GM12878 (cell line): ENCODE results near the gene TOP2B. TPM values are rescaled to one million over a fixed set of nuclear protein-coding genes. Genes with fewer than 3 reads are reported as not detected.
A peak's percentile ranks its signal among the peaks of the same experiment; 100 is the strongest.

Experiments used
- ATAC-seq: fragments of 200-7000 bp; cut with Tn5 transposase; 3 replicates; pipeline ENCODE4 v1.9.1; 2020; ENCODE audit warnings: mild to moderate bottlenecking, moderate library complexity
- BruUV-seq: library from RNA; stranded (reverse); fragments of 400-500 nt; replicated peaks from 2 replicates; lab custom pipeline; 2021; lab: Mats Ljungman, UMichigan
- CTCF ChIA-PET: fragments of 300-600 bp; sonication (Branson Sonifier 250); formaldehyde crosslinking; extraction: SDS; loops from one replicate; lab custom pipeline; 2021; ENCODE audit warnings: inconsistent platforms; lab: Yijun Ruan, JAX
- POLR2A ChIA-PET: fragments of 350-600 bp; formaldehyde crosslinking; extraction: SDS; loops from one replicate; lab custom pipeline; 2021; ENCODE audit warnings: inconsistent platforms; lab: Charles Lee
- RAD21 ChIA-PET: fragments of 300-600 bp; sonication (Branson Sonifier 250); formaldehyde crosslinking; loops from one replicate; lab custom pipeline; 2023; ENCODE audit warnings: antibody characterized with exemption; ENCODE audit not compliant: unreplicated experiment; lab: Charles Lee
- SMC1A ChIA-PET: fragments of 300-600 bp; sonication (Branson Sonifier 250); formaldehyde crosslinking; loops from one replicate; lab custom pipeline; 2023; ENCODE audit not compliant: unreplicated experiment, uncharacterized antibody; lab: Charles Lee
- DNase-seq: peaks from one replicate; pipeline ENCODE4 v3.0.0-alpha.2; 2011; ENCODE audit warnings: low read depth, low spot score
- FAIRE-seq: peaks from 3 replicates; lab custom pipeline; 2011; peaks lifted over from hg19 to GRCh38; lab: Jason Lieb, UNC
- H2AFZ ChIP-seq: 2 replicates; pipeline ENCODE4 v1.6.0; 2011; ENCODE audit warnings: low read depth, low read length, control low read depth; ENCODE audit not compliant: control insufficient read depth
- H3K27ac ChIP-seq: 2 replicates; pipeline ENCODE4 v1.5.1; 2011; ENCODE audit warnings: control low read depth; ENCODE audit not compliant: control insufficient read depth, insufficient read depth
- H3K27me3 ChIP-seq, 2 experiments: replicated peaks in 1 of 2; 2 replicates each; pipeline versions ENCODE4 v1.6.0 to v1.6.1; 2011; ENCODE audit warnings: low read length in 1 of 2; ENCODE audit not compliant: control insufficient read depth in 2 of 2, insufficient read depth in 2 of 2
- H3K36me3 ChIP-seq, 2 experiments: 2 replicates each; pipeline ENCODE4 v1.5.1; 2011; ENCODE audit warnings: low read length in 1 of 2; ENCODE audit not compliant: control insufficient read depth in 2 of 2, insufficient read depth in 2 of 2
- H3K4me1 ChIP-seq: 2 replicates; pipeline ENCODE4 v1.6.1; 2011; ENCODE audit warnings: mild to moderate bottlenecking, low read length, moderate library complexity, mixed read lengths; ENCODE audit not compliant: control insufficient read depth, insufficient read depth
- H3K4me2 ChIP-seq: 2 replicates; pipeline ENCODE4 v1.6.0; 2011; ENCODE audit warnings: control low read depth; ENCODE audit not compliant: control insufficient read depth, insufficient read depth
- H3K4me3 ChIP-seq: fragments of 200-600 bp; sonication (generic); 2 replicates; pipeline ENCODE4 v1.5.1; 2016
- H3K79me2 ChIP-seq: 2 replicates; pipeline ENCODE4 v1.6.0; 2011; ENCODE audit warnings: low read length; ENCODE audit not compliant: control insufficient read depth, insufficient read depth
- H3K9ac ChIP-seq: 2 replicates; pipeline ENCODE4 v1.8.0; 2011; ENCODE audit warnings: low read length, control low read depth, mixed read lengths; ENCODE audit not compliant: control insufficient read depth, insufficient read depth
- H3K9me3 ChIP-seq: replicated peaks from 3 replicates; pipeline ENCODE4 v1.5.1; 2011; ENCODE audit warnings: mild to moderate bottlenecking, low read length; ENCODE audit not compliant: control insufficient read depth, insufficient read depth
- H4K20me1 ChIP-seq: 2 replicates; pipeline ENCODE4 v1.6.0; 2011; ENCODE audit not compliant: control insufficient read depth, insufficient read depth
- BRCA1 ChIP-seq: IDR thresholded peaks from 2 replicates; pipeline ENCODE4 v1.6.1; 2011; ENCODE audit warnings: low read depth, low read length, improper control_type of control experiment
- CBX5 ChIP-seq: sonication (generic); IDR thresholded peaks from 2 replicates; pipeline ENCODE4 v1.6.1; 2016; ENCODE audit warnings: low read depth, moderate library complexity, mild to moderate bottlenecking, inconsistent platforms
- CEBPZ ChIP-seq: fragments of 150-350 bp; IDR thresholded peaks from 2 replicates; pipeline ENCODE4 v1.6.1; 2016; ENCODE audit warnings: low read depth, low read length
- EGR1 ChIP-seq, 2 experiments: IDR thresholded peaks; 1 replicate in 1 of 2; 2 replicates in 1 of 2; pipeline ENCODE4 v1.6.1; 2011 to 2012; ENCODE audit warnings: low read depth in 2 of 2, low read length in 2 of 2, borderline replicate concordance in 1 of 2, mild to moderate bottlenecking in 1 of 2, moderate library complexity in 1 of 2
- IKZF1 ChIP-seq: fragments of 450-650 bp; conservative IDR thresholded peaks from 2 replicates; pipeline ENCODE4 v1.6.1; 2017; ENCODE audit warnings: antibody characterized with exemption, mild to moderate bottlenecking
- IKZF2 ChIP-seq, 2 experiments: fragments of 450-650 bp; IDR thresholded peaks; 2 replicates each; pipeline ENCODE4 v1.6.1; 2017; ENCODE audit warnings: mild to moderate bottlenecking in 2 of 2, moderate library complexity in 2 of 2
- LARP7 ChIP-seq: fragments of 450-650 bp; IDR thresholded peaks from 2 replicates; pipeline ENCODE4 v1.6.1; 2017; ENCODE audit warnings: mild to moderate bottlenecking
- MEF2A ChIP-seq: IDR thresholded peaks from 2 replicates; pipeline ENCODE4 v1.6.1; 2011; ENCODE audit warnings: low read depth, mild to moderate bottlenecking, low read length, moderate library complexity; ENCODE audit not compliant: insufficient read depth
- NFXL1 ChIP-seq: fragments of 450-650 bp; IDR thresholded peaks from 2 replicates; pipeline ENCODE4 v1.6.1; 2017; ENCODE audit warnings: antibody characterized with exemption, mild to moderate bottlenecking, borderline replicate concordance
- RAD21 ChIP-seq: IDR thresholded peaks from 2 replicates; pipeline ENCODE4 v1.6.1; 2011; ENCODE audit warnings: mild to moderate bottlenecking, low read depth, low read length, moderate library complexity; ENCODE audit not compliant: insufficient read depth
- RUNX3 ChIP-seq: IDR thresholded peaks from 2 replicates; pipeline ENCODE4 v1.6.1; 2012; ENCODE audit warnings: low read length, inconsistent platforms
- SMAD5 ChIP-seq: IDR thresholded peaks from 2 replicates; pipeline ENCODE4 v1.6.1; 2016; ENCODE audit warnings: antibody characterized with exemption, low read depth
- WGBS: methylation state at CpG from one replicate; pipeline ENCODE4 v1.1.6; 2016; ENCODE audit warnings: low lambda C conversion rate; ENCODE audit not compliant: insufficient replicate concordance, insufficient coverage; ENCODE audit errors: missing lambda C conversion rate; 5-methylcytosine and 5-hydroxymethylcytosine counted together
- in situ Hi-C: fragments of 300-500 bp; cut with MboI; formaldehyde crosslinking; loops from 9 replicates; pipeline ENCODE4 v1.14.3; 2018; ENCODE audit warnings: mixed read lengths
- intact Hi-C: fragments of 100-400 bp; cut with micrococcal nuclease; formaldehyde crosslinking; loops from one replicate; pipeline ENCODE4 v1.14.2; 2022; ENCODE audit not compliant: unreplicated experiment
- polyA plus RNA-seq, 11 experiments: library from polyadenylated mRNA; depleted of rRNA in 4 of 11; unstranded in 6 of 11; stranded (reverse) in 5 of 11; fragments of >200 nt; fragmentation: Nextera tagmentation in 4 of 11; fragmentation: Illumina TruSeq in 1 of 11; extraction: Ambion mirVana in 4 of 11; extraction: Trizol in 1 of 11; gene quantifications; 1 replicate in 1 of 11; 2 replicates in 10 of 11; pipeline versions ENCODE4 v1.2.1 to v1.2.3, GENCODE V29; 2011 to 2016; ENCODE audit warnings: inconsistent platforms in 2 of 11, missing spikeins in 2 of 11, low read depth in 1 of 11
- total RNA-seq, 4 experiments: library from RNA; depleted of rRNA in 3 of 4; stranded (reverse); fragments of >200 nt in 3 of 4; fragmentation: Illumina TruSeq in 1 of 4; extraction: Trizol in 1 of 4; gene quantifications; 2 replicates each; pipeline versions ENCODE4 v1.2.1 to v1.2.3, GENCODE V29; 2013 to 2021
- TF ChIP-seq, protein P1 (sequence below): IDR thresholded peaks from 2 replicates; pipeline ENCODE4 v1.6.1; 2012; ENCODE audit warnings: improper control_type of control experiment, low read depth, low read length; ENCODE audit not compliant: insufficient replicate concordance
- TF ChIP-seq, protein P2 (sequence below): IDR thresholded peaks from 2 replicates; pipeline ENCODE4 v1.6.1; 2012; ENCODE audit warnings: low read depth, low read length, improper control_type of control experiment

The TOP2B gene
- total and polyA plus RNA-seq, 10 of the 15 experiments (the other 5 are each of a cell fraction or from before 2014, with no cell fraction given) = 28.6 to 134 (median 83.4) TPM

- peak; percentile 36; the same call in 1 of the 3 replicates for ATAC-seq
- H3K4me1 ChIP-seq = no peaks in the 10 kb centered on the region
- BruUV-seq = no TSS peak
- POLR2A ChIA-PET = no interaction called here
- no peak overlapping the region for H3K4me2 ChIP-seq
- no peaks in the 10 kb centered on the region for H3K79me2 ChIP-seq
- CTCF ChIA-PET = interaction anchor here (1.6 kb wide), 1 partner anchor 10 kb away, joined by 3 read pairs; no protein-coding TSS in a partner anchor
- H4K20me1 ChIP-seq = no peaks in the 10 kb centered on the region
- DNase-seq = no peak
- no peak overlapping the region for H3K27ac ChIP-seq
- 3% methylated on average over 2 of the region's 2 CpGs for WGBS
- SMC1A ChIA-PET = interaction anchor here (1.4 kb wide), 1 partner anchor 58 kb away, joined by 5 read pairs; no protein-coding TSS in a partner anchor
- no peak for FAIRE-seq
- no peaks in the 10 kb centered on the region; a peak in 1 of 4 replicates for H3K27me3 ChIP-seq
- intact Hi-C loops = no loop called here
- H2AFZ ChIP-seq = no peak overlapping the region
- in situ Hi-C loops = no loop called here
- H3K9me3 ChIP-seq = no peaks in the 10 kb centered on the region
- H3K9ac ChIP-seq = no peak overlapping the region
- H3K36me3 ChIP-seq = no peaks in the 10 kb centered on the region
- no peak overlapping the region for H3K4me3 ChIP-seq
- RAD21 ChIA-PET = interaction anchor here (0.8 kb wide), 1 partner anchor 124 kb away, joined by 5 read pairs; no protein-coding TSS in a partner anchor
- TF ChIP-seq IKZF1 (no peak), SMAD5 (no peak), EGR1 (IDR thresholded peaks at IDR 0.05; ENCODE audit: borderline replicate concordance in 1 of 2, low read depth in 2 of 2, low read length in 2 of 2) (no peak), CBX5 (no peak), BRCA1 (no peak), MEF2A (no peak), RAD21 (no peak), IKZF2 (IDR thresholded peaks at IDR 0.05) (no peak), LARP7 (no peak), NFXL1 (no peak), CEBPZ (no peak), RUNX3 (no peak)
- TF ChIP-seq, protein P1, sequence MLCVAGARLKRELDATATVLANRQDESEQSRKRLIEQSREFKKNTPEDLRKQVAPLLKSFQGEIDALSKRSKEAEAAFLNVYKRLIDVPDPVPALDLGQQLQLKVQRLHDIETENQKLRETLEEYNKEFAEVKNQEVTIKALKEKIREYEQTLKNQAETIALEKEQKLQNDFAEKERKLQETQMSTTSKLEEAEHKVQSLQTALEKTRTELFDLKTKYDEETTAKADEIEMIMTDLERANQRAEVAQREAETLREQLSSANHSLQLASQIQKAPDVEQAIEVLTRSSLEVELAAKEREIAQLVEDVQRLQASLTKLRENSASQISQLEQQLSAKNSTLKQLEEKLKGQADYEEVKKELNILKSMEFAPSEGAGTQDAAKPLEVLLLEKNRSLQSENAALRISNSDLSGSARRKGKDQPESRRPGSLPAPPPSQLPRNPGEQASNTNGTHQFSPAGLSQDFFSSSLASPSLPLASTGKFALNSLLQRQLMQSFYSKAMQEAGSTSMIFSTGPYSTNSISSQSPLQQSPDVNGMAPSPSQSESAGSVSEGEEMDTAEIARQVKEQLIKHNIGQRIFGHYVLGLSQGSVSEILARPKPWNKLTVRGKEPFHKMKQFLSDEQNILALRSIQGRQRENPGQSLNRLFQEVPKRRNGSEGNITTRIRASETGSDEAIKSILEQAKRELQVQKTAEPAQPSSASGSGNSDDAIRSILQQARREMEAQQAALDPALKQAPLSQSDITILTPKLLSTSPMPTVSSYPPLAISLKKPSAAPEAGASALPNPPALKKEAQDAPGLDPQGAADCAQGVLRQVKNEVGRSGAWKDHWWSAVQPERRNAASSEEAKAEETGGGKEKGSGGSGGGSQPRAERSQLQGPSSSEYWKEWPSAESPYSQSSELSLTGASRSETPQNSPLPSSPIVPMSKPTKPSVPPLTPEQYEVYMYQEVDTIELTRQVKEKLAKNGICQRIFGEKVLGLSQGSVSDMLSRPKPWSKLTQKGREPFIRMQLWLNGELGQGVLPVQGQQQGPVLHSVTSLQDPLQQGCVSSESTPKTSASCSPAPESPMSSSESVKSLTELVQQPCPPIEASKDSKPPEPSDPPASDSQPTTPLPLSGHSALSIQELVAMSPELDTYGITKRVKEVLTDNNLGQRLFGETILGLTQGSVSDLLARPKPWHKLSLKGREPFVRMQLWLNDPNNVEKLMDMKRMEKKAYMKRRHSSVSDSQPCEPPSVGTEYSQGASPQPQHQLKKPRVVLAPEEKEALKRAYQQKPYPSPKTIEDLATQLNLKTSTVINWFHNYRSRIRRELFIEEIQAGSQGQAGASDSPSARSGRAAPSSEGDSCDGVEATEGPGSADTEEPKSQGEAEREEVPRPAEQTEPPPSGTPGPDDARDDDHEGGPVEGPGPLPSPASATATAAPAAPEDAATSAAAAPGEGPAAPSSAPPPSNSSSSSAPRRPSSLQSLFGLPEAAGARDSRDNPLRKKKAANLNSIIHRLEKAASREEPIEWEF = no peak
- TF ChIP-seq, protein P2, sequence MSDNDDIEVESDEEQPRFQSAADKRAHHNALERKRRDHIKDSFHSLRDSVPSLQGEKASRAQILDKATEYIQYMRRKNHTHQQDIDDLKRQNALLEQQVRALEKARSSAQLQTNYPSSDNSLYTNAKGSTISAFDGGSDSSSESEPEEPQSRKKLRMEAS = no peak
These were observed 42.7 kb upstream of the TOP2B start for GRCh38 chr3:25707268-25707926.
